GM19035 (cell line): ENCODE data around the gene CD300LB.
"Not testable (repeated sequence)": the region's sequence is repeated elsewhere in the genome, so short reads cannot be mapped to it uniquely, and the experiment has no call there.

Experiments
- ATAC-seq: cut with Tn5 transposase; IDR thresholded peaks from one replicate; pipeline ENCODE4 v1.9.1; 2021; ENCODE audit not compliant: unreplicated experiment

Gene CD300LB

GRCh38 chr17:74499992-74500391, 31.3 kb downstream of the CD300LB start:
- no peak for ATAC-seq

GRCh38 chr17:74497471-74497870, 33.8 kb downstream of the CD300LB start:
- ATAC-seq, result no peak

GRCh38 chr17:74493331-74493833, 37.9 kb downstream of the CD300LB start:
- no peak for ATAC-seq

GRCh38 chr17:74491626-74492025, 39.6 kb downstream of the CD300LB start:
- no peak for ATAC-seq

- no peak for ATAC-seq
Measured at GRCh38 chr17:74490716-74491115, 40.6 kb downstream of the CD300LB start.

- ATAC-seq, result not testable (repeated sequence)
Measured at GRCh38 chr17:74488276-74488675, 43.0 kb downstream of the CD300LB start.

- ATAC-seq, result no peak
Measured at GRCh38 chr17:74485841-74486240, 45.4 kb downstream of the CD300LB start.

GRCh38 chr17:74485022-74485743, 46.1 kb downstream of the CD300LB start:
- no peak for ATAC-seq

GRCh38 chr17:74484066-74484465, 47.2 kb downstream of the CD300LB start:
- ATAC-seq, result no peak

GRCh38 chr17:74481621-74482020, 49.7 kb downstream of the CD300LB start:
- no peak for ATAC-seq

- ATAC-seq, result no peak
Measured at GRCh38 chr17:74480290-74480689, 51.0 kb downstream of the CD300LB start.

- no peak for ATAC-seq
Measured at GRCh38 chr17:74478420-74479100, 52.7 kb downstream of the CD300LB start.

GRCh38 chr17:74477411-74477810, 53.9 kb downstream of the CD300LB start:
- ATAC-seq, result no peak

GRCh38 chr17:74475189-74475588, 56.1 kb downstream of the CD300LB start:
- no peak for ATAC-seq

- no peak for ATAC-seq
Measured at GRCh38 chr17:74474043-74474792, 57.1 kb downstream of the CD300LB start.

- ATAC-seq, result no peak
Measured at GRCh38 chr17:74473294-74473693, 58.0 kb downstream of the CD300LB start.

GRCh38 chr17:74472890-74473289, 58.4 kb downstream of the CD300LB start:
- no peak for ATAC-seq

- no peak for ATAC-seq
Measured at GRCh38 chr17:74471341-74471740, 59.9 kb downstream of the CD300LB start.
